ENCODE data around the gene ZNF519.

- TF ChIP-seq CTCF (IDR thresholded peaks at IDR 0.05; ENCODE audit: low read depth, low read length, poor library complexity, severe bottlenecking) (no peak), EZH2phosphoT487 (IDR thresholded peaks at IDR 0.05; ENCODE audit: borderline replicate concordance, low read length) (no peak)
Measured at GRCh38 chr18:14097761-14098160, 34.5 kb downstream of the ZNF519 start.

Data from DOHH2 (cell line).